22Rv1 (cell line): Measurements from ENCODE around the gene ACO1.

Experiments used
- CTCF ChIP-seq: fragments of 450-650 bp; IDR thresholded peaks from 2 replicates; pipeline ENCODE4 v1.5.1; 2017; ENCODE audit warnings: mild to moderate bottlenecking
- ZFX ChIP-seq: fragments of 450-650 bp; IDR thresholded peaks from 2 replicates; pipeline ENCODE4 v1.6.1; 2017; ENCODE audit warnings: antibody characterized with exemption, borderline replicate concordance

- TF ChIP-seq CTCF (no peak), ZFX (no peak)
Observed at GRCh38 chr9:32414856-32415255, 30.4 kb downstream of the ACO1 start.
